H1 (cell line): Measurements from ENCODE around the gene RUFY1. TPM values are rescaled to one million over a fixed set of nuclear protein-coding genes. Genes with fewer than 3 reads are reported as not detected.

Source experiments
- CTCF ChIA-PET: fragments of 300-600 bp; sonication (Branson Sonifier 250); formaldehyde crosslinking; loops from one replicate; lab custom pipeline; 2021; ENCODE audit not compliant: partially characterized antibody; lab: Charles Lee
- POLR2A ChIA-PET: fragments of 300-600 bp; sonication (Branson Sonifier 250); formaldehyde crosslinking; loops from one replicate; lab custom pipeline; 2021; ENCODE audit warnings: inconsistent platforms; ENCODE audit not compliant: partially characterized antibody; lab: Charles Lee
- DNase-seq, 2 experiments: peaks; one replicate each; pipeline versions ENCODE4 v3.0.0 to v3.0.0-alpha.2; 2010 to 2022; ENCODE audit warnings: low spot score in 2 of 2, low read depth in 1 of 2, mixed read lengths in 1 of 2
- FAIRE-seq: peaks from 2 replicates; lab custom pipeline; 2011; peaks lifted over from hg19 to GRCh38; lab: Jason Lieb, UNC
- H2AFZ ChIP-seq: 2 replicates; pipeline ENCODE4 v1.8.1; 2012; ENCODE audit warnings: low read length, inconsistent platforms
- H2AK5ac ChIP-seq: 2 replicates; pipeline ENCODE4 v1.6.1; 2013; ENCODE audit warnings: low read depth, low read length
- H2BK120ac ChIP-seq: replicated peaks from 2 replicates; pipeline ENCODE3; 2013; ENCODE audit warnings: low read depth, low read length, inconsistent platforms
- H2BK12ac ChIP-seq: 2 replicates; pipeline ENCODE4 v1.6.1; 2013; ENCODE audit warnings: low read depth, low read length
- H2BK15ac ChIP-seq: 2 replicates; pipeline ENCODE4 v1.6.1; 2013; ENCODE audit warnings: low read length
- H2BK20ac ChIP-seq: 2 replicates; pipeline ENCODE4 v1.6.1; 2013; ENCODE audit warnings: low read length
- H2BK5ac ChIP-seq: 2 replicates; pipeline ENCODE4 v1.6.1; 2013; ENCODE audit warnings: low read depth, low read length
- H3K14ac ChIP-seq: 2 replicates; pipeline ENCODE4 v1.6.1; 2013; ENCODE audit warnings: inconsistent platforms; ENCODE audit not compliant: insufficient read length
- H3K18ac ChIP-seq: 2 replicates; pipeline ENCODE4 v1.6.1; 2013; ENCODE audit warnings: low read length; ENCODE audit errors: extremely low read depth
- H3K23ac ChIP-seq: 2 replicates; pipeline ENCODE4 v1.6.1; 2013; ENCODE audit warnings: inconsistent platforms; ENCODE audit not compliant: insufficient read length
- H3K23me2 ChIP-seq: 2 replicates; pipeline ENCODE4 v1.6.1; 2013; ENCODE audit warnings: low read depth, low read length
- H3K27ac ChIP-seq: 2 replicates; pipeline ENCODE4 v1.6.1; 2011; ENCODE audit warnings: low read depth, low read length, inconsistent platforms
- H3K27me3 ChIP-seq, 4 experiments: replicated peaks in 1 of 4; 1 replicate in 1 of 4; 2 replicates in 3 of 4; pipeline versions ENCODE4 v1.6.1 to v1.8.1; 2011 to 2013; ENCODE audit warnings: low read length in 3 of 4, mild to moderate bottlenecking in 3 of 4, inconsistent platforms in 2 of 4, mixed read lengths in 2 of 4, moderate library complexity in 1 of 4; ENCODE audit not compliant: control insufficient read depth in 3 of 4, insufficient read depth in 3 of 4; ENCODE audit errors: extremely low read depth in 1 of 4
- H3K36me3 ChIP-seq, 4 experiments: 2 replicates each; pipeline versions ENCODE4 v1.6.1 to v1.8.1; 2011 to 2013; ENCODE audit warnings: mild to moderate bottlenecking in 4 of 4, low read length in 3 of 4, moderate library complexity in 2 of 4, control low read depth in 1 of 4, inconsistent platforms in 1 of 4; ENCODE audit not compliant: insufficient read depth in 4 of 4, control insufficient read depth in 2 of 4
- H3K4ac ChIP-seq: replicated peaks from 2 replicates; pipeline ENCODE3; 2013; ENCODE audit warnings: low read length, low read depth, mixed read lengths, inconsistent platforms; ENCODE audit not compliant: insufficient read length
- H3K4me1 ChIP-seq, 4 experiments: replicated peaks in 1 of 4; 1 replicate in 1 of 4; 2 replicates in 3 of 4; pipeline versions ENCODE4 v1.6.1 to v1.8.1; 2011 to 2013; ENCODE audit warnings: low read length in 3 of 4, inconsistent platforms in 2 of 4, mixed read lengths in 1 of 4; ENCODE audit not compliant: insufficient read depth in 4 of 4, control insufficient read depth in 3 of 4
- H3K4me2 ChIP-seq, 2 experiments: 2 replicates each; pipeline versions ENCODE4 v1.6.1 to v1.8.1; 2011 to 2013; ENCODE audit warnings: low read depth in 2 of 2, low read length in 2 of 2, control low read depth in 1 of 2, inconsistent platforms in 1 of 2, mild to moderate bottlenecking in 1 of 2; ENCODE audit not compliant: insufficient read depth in 1 of 2
- H3K4me3 ChIP-seq, 4 experiments: fragments of 200-600, 300-600 bp in 1 of 4; sonication (generic), shearing (Covaris generic), sonication (Bioruptor Twin) in 1 of 4; 2 replicates each; pipeline versions ENCODE4 v1.5.1 to v1.8.1; 2011 to 2016; ENCODE audit warnings: low read length in 4 of 4, low read depth in 3 of 4, control low read depth in 2 of 4, inconsistent platforms in 2 of 4, mild to moderate bottlenecking in 2 of 4, mixed read lengths in 1 of 4, moderate library complexity in 1 of 4; ENCODE audit not compliant: insufficient read depth in 2 of 4; ENCODE audit errors: extremely low read depth in 1 of 4
- H3K56ac ChIP-seq: replicated peaks from 2 replicates; pipeline ENCODE3; 2013; ENCODE audit warnings: low read depth, mild to moderate bottlenecking, mixed read lengths, low read length, inconsistent platforms; ENCODE audit not compliant: insufficient read length
- H3K79me1 ChIP-seq: 2 replicates; pipeline ENCODE4 v1.6.1; 2013; ENCODE audit warnings: low read depth, low read length, control low read depth
- H3K79me2 ChIP-seq, 2 experiments: 2 replicates each; pipeline versions ENCODE4 v1.6.1 to v1.8.1; 2012 to 2013; ENCODE audit warnings: low read length in 2 of 2, mild to moderate bottlenecking in 2 of 2, inconsistent platforms in 1 of 2; ENCODE audit not compliant: insufficient read depth in 2 of 2, control insufficient read depth in 1 of 2
- H3K9ac ChIP-seq, 4 experiments: replicated peaks in 1 of 4; 1 replicate in 1 of 4; 2 replicates in 3 of 4; pipeline versions ENCODE4 v1.6.1 to v1.8.1; 2011 to 2013; ENCODE audit warnings: low read depth in 3 of 4, low read length in 3 of 4, control low read depth in 2 of 4, mild to moderate bottlenecking in 2 of 4, moderate library complexity in 2 of 4, inconsistent platforms in 1 of 4; ENCODE audit errors: extremely low read depth in 1 of 4
- H3K9me3 ChIP-seq, 2 experiments: 2 replicates each; pipeline versions ENCODE4 v1.6.1 to v1.8.1; 2012 to 2013; ENCODE audit warnings: mild to moderate bottlenecking in 2 of 2, moderate library complexity in 2 of 2, control low read depth in 1 of 2, inconsistent platforms in 1 of 2, low read depth in 1 of 2, low read length in 1 of 2, mixed read lengths in 1 of 2; ENCODE audit not compliant: insufficient read depth in 2 of 2
- H4K20me1 ChIP-seq, 2 experiments: replicated peaks in 1 of 2; 2 replicates each; pipeline versions ENCODE3 to v1.8.1; 2011 to 2013; ENCODE audit warnings: inconsistent platforms in 2 of 2, low read length in 2 of 2, mild to moderate bottlenecking in 1 of 2; ENCODE audit not compliant: insufficient read depth in 2 of 2, control insufficient read depth in 1 of 2
- H4K5ac ChIP-seq: 2 replicates; pipeline ENCODE4 v1.6.1; 2013; ENCODE audit warnings: low read length, low read depth, mixed read lengths, inconsistent platforms; ENCODE audit not compliant: insufficient read length
- H4K8ac ChIP-seq: 2 replicates; pipeline ENCODE4 v1.8.0; 2013; ENCODE audit warnings: mild to moderate bottlenecking, moderate library complexity, low read length, inconsistent platforms; ENCODE audit not compliant: insufficient read depth; ENCODE audit errors: extremely low read depth
- H4K91ac ChIP-seq: replicated peaks from 2 replicates; pipeline ENCODE3; 2013; ENCODE audit warnings: low read length, mixed read lengths, inconsistent platforms; ENCODE audit not compliant: insufficient read length
- SRF ChIP-seq: IDR thresholded peaks from 2 replicates; pipeline ENCODE4 v1.6.1; 2011; ENCODE audit warnings: mild to moderate bottlenecking, low read depth, low read length, moderate library complexity
- WGBS, 2 experiments: shearing (Covaris generic) in 1 of 2; methylation state at CpG; one replicate each; pipeline versions ENCODE4 v1.1.6 to v1.1.7; 2013 to 2015; ENCODE audit warnings: low lambda C conversion rate in 2 of 2, mixed read lengths in 2 of 2, inconsistent platforms in 1 of 2, low coverage in 1 of 2, missing lambda C conversion rate in 1 of 2; ENCODE audit not compliant: insufficient replicate concordance in 2 of 2, insufficient coverage in 1 of 2, insufficient read length in 1 of 2; ENCODE audit errors: extremely low coverage in 1 of 2, missing lambda C conversion rate in 1 of 2; 5-methylcytosine and 5-hydroxymethylcytosine counted together
- polyA plus RNA-seq, 7 experiments: library from polyadenylated mRNA; depleted of rRNA in 3 of 7; stranded (reverse) in 5 of 7; unstranded in 2 of 7; fragments of >200 nt in 5 of 7; fragments of 200-250 nt in 2 of 7; gene quantifications; 1 replicate in 5 of 7; 2 replicates in 1 of 7; 4 replicates in 1 of 7; pipeline versions ENCODE4 v1.2.1 to v1.2.3, GENCODE V29; 2011 to 2013; ENCODE audit warnings: missing spikeins in 2 of 7, mixed read lengths in 2 of 7
- total RNA-seq: library from RNA; stranded (reverse); fragmentation: NEBNext Ultra II Directional; extraction: Animal tissue kit (Norgen Biotek cat#: 25700); gene quantifications from 2 replicates; pipeline ENCODE4 v1.2.1, GENCODE V29; 2021

The RUFY1 gene
- total and polyA plus RNA-seq, 2 of the 8 experiments (the other 6 are each of a cell fraction or from before 2014, with no cell fraction given), result 22.4 to 29.5 TPM

DNA sequence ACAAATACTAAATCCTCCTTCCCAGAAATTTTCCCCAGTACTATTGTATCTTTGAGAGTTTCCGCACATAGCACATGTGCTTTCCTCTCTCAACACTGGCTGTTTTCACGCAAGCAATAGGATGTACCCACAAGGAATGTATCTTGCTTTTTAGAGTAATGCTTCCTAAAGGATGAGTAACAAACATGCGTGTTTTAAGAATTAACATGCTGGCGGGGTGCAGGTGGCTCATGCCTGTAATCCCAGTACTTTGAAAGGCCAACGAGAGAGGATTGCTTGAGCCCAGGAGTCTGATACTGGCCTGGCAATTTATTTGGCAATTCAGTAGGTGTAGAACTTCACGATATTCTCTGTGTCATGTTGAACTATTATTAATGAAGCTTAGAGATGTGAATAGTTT lies 4.6 kb downstream of the RUFY1 start:
- H2BK20ac ChIP-seq, result no peak overlapping the region
- FAIRE-seq (no peak), DNase-seq (no peak)
- H2BK5ac ChIP-seq, result no peak overlapping the region
- H2BK120ac ChIP-seq, result no peak overlapping the region
- H3K27ac ChIP-seq, result no peak overlapping the region
- no peaks in the 10 kb centered on the region for H3K9me3 ChIP-seq
- no peak overlapping the region for H3K4ac ChIP-seq
- H3K79me2 ChIP-seq, result peaks cover 8 to 65% of the 10 kb centered on the region in 2 experiments
- no peak overlapping the region for H2BK12ac ChIP-seq
- H3K18ac ChIP-seq, result no peak overlapping the region
- peaks cover 0 to 6% (median 0%) of the 10 kb centered on the region in 4 experiments; a peak in 1 of 8 replicates for H3K36me3 ChIP-seq
- WGBS, 2 experiments, result 86% methylated on average over 6 of the region's 6 CpGs; no CpG with 5 or more reads in 1 of the 2 experiments
- H4K5ac ChIP-seq, result no peak overlapping the region
- no peak overlapping the region for H3K4me3 ChIP-seq
- no peak overlapping the region for H3K9ac ChIP-seq
- no peak overlapping the region for H2AFZ ChIP-seq
- H2AK5ac ChIP-seq, result no peak overlapping the region
- H3K56ac ChIP-seq, result no peak overlapping the region
- peaks cover 5% of the 10 kb centered on the region for H3K79me1 ChIP-seq
- ChIA-PET POLR2A (interaction anchor here (1.3 kb wide), 1 partner anchor 17 kb away, joined by 3 read pairs; no protein-coding TSS in a partner anchor), CTCF (interaction anchor here (0.6 kb wide), 1 partner anchor 30 kb away, joined by 3 read pairs; no protein-coding TSS in a partner anchor)
- peaks cover 0 to 3% of the 10 kb centered on the region in 2 experiments for H4K20me1 ChIP-seq
- H3K4me1 ChIP-seq, result peaks cover 0 to 6% (median 4%) of the 10 kb centered on the region in 4 experiments; a peak in 5 of 7 replicates
- no peak overlapping the region for H3K14ac ChIP-seq
- no peak overlapping the region for H3K23ac ChIP-seq
- H3K27me3 ChIP-seq, result no peaks in the 10 kb centered on the region
- peaks cover 3% of the 10 kb centered on the region; the same call in 1 of the 2 replicates for H3K23me2 ChIP-seq
- no peak overlapping the region for H3K4me2 ChIP-seq
- no peak overlapping the region for H2BK15ac ChIP-seq
- TF ChIP-seq SRF, result no peak
- H4K91ac ChIP-seq, result no peak overlapping the region
- no peak overlapping the region for H4K8ac ChIP-seq
